ENCODE data around the gene FHL1. TPM values are rescaled to one million over a fixed set of nuclear protein-coding genes. Genes with fewer than 3 reads are reported as not detected.

Gene FHL1
- total RNA-seq, 1 experiment from 2014 or later = 20.0 TPM

DNA sequence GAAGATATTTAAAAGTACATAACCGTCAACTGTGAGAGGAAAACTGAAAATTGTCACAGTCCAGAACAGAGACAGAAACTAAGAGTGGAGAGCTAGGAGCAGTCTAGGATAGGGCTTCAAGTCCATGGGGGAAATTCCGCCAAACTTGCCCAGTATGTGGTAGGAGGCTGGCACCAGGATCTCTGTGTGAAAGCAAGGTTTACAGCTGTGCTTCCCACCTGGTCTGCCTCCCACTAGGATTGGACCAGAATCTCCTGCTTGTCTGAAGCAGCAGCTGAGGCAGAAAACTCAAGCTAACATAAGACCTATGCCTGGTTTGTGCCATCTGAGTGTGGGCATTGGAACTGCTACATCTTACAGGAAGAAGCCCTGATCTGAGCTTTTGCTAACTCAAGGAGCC is 18.6 kb upstream of the FHL1 start (continued):
- TF ChIP-seq, protein P1, sequence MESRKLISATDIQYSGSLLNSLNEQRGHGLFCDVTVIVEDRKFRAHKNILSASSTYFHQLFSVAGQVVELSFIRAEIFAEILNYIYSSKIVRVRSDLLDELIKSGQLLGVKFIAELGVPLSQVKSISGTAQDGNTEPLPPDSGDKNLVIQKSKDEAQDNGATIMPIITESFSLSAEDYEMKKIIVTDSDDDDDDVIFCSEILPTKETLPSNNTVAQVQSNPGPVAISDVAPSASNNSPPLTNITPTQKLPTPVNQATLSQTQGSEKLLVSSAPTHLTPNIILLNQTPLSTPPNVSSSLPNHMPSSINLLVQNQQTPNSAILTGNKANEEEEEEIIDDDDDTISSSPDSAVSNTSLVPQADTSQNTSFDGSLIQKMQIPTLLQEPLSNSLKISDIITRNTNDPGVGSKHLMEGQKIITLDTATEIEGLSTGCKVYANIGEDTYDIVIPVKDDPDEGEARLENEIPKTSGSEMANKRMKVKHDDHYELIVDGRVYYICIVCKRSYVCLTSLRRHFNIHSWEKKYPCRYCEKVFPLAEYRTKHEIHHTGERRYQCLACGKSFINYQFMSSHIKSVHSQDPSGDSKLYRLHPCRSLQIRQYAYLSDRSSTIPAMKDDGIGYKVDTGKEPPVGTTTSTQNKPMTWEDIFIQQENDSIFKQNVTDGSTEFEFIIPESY (IDR thresholded peaks at IDR 0.05; ENCODE audit: extremely low read depth, insufficient replicate concordance, low read length) = no peak
- TF ChIP-seq EGR1 (IDR thresholded peaks at IDR 0.05; ENCODE audit: low read depth) (no peak), EZH2 (IDR thresholded peaks at IDR 0.05) (no peak)

DNA sequence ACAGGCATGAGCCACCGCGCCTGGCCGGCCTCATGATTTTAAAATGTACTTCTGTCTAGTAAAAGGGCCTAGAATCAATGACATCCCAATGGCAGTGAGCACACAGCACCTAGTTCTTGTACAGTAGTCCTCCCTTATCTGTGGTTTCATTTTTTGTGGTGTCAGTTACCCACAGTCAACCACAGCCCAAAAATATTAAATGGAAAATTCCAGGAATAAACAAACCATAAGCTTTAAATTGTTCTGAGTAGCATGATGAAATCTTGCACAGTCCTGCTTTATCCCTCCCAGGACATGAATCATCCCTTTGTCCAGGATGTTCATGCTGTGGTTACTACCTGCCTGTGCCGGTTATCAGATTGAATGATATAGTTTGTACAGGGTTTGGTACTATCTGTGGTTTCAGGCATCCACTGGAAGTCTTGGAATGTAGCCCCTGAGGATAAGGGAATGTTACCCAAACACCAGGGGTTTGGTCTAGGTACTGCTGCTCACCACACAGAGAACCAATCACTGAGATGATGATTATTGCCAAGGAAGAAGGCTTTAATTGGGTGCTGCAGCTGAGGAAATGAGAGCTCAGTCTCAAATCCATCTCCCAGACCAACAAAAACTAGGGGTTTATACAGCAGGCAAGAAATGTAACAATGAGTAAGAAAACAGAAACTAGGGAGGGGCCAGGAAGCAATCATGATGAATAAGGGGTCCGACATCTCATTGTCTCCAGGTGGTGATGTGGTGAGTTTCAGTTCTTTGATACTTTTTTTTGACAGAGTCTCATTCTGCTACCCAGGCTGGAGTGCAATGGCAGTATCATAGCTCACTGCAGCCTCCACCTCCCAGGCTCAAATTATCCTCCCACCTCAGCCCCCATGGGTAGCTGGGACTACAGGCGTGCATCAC is 16.2 kb upstream of the FHL1 start:
- POLR2A ChIA-PET = no interaction called here
- no peaks in the 10 kb centered on the region for H3K79me2 ChIP-seq (ENCODE audit: insufficient read depth, low read length)
- ATAC-seq = peak; percentile 75

More for the DNA sequence above, 16.2 kb upstream of the FHL1 start:
- no peak overlapping the region for H3K27ac ChIP-seq (ENCODE audit: low read depth, low read length)
- intact Hi-C loops (cut with micrococcal nuclease) = no loop called here
- ChIA-PET RAD21 (ENCODE audit: low non-redundant PET in 1 of 2, low total read pairs in 2 of 2, uncharacterized antibody in 2 of 2, unreplicated experiment in 2 of 2) (no interaction called here), CTCF (no interaction called here)
- H3K36me3 ChIP-seq (ENCODE audit: control insufficient read depth in 1 of 2, insufficient read depth in 2 of 2, low read length in 2 of 2) = no peaks in the 10 kb centered on the region
- peak; percentile 24 for DNase-seq (ENCODE audit: low read depth, low spot score)
- BruUV-seq (replicated peaks) = no TSS peak
- H3K4me1 ChIP-seq (ENCODE audit: control insufficient read depth in 1 of 2, insufficient read depth in 2 of 2, low read length in 2 of 2) = peaks cover 0 to 7% of the 10 kb centered on the region in 2 experiments; a peak in 1 of 4 replicates
- H3K9me3 ChIP-seq (ENCODE audit: control insufficient read depth in 1 of 2, insufficient read depth in 1 of 2, low read depth in 1 of 2, low read length in 2 of 2) = no peaks in the 10 kb centered on the region
- H3K9ac ChIP-seq (ENCODE audit: low read length) = no peak overlapping the region
- no peaks in the 10 kb centered on the region for H3K27me3 ChIP-seq (ENCODE audit: insufficient read depth, low read length)
- no peak overlapping the region for H2AFZ ChIP-seq (ENCODE audit: low read depth, low read length, poor library complexity, severe bottlenecking)
- H3K9me2 ChIP-seq (ENCODE audit: insufficient read depth) = no peaks in the 10 kb centered on the region
- peak; percentile 68 for TF ChIP-seq CEBPB (IDR thresholded peaks at IDR 0.05; ENCODE audit: low read depth)
- TF ChIP-seq, protein P2, sequence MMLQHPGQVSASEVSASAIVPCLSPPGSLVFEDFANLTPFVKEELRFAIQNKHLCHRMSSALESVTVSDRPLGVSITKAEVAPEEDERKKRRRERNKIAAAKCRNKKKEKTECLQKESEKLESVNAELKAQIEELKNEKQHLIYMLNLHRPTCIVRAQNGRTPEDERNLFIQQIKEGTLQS (IDR thresholded peaks at IDR 0.05) = no peak
- peak; percentile 25; the same call in 1 of the 2 replicates for TF ChIP-seq JUND (IDR thresholded peaks at IDR 0.05)
- TF ChIP-seq SP1 (IDR thresholded peaks at IDR 0.05; ENCODE audit: low read depth) = peak; percentile 65
- no peak for TF ChIP-seq ZFX (IDR thresholded peaks at IDR 0.05)
- TF ChIP-seq EZH2phosphoT487 (IDR thresholded peaks at IDR 0.05; ENCODE audit: borderline replicate concordance) = no peak
- TF ChIP-seq FOSL1 (IDR thresholded peaks at IDR 0.05; ENCODE audit: low read depth) = 0 out of 2 replicates have a peak, but pooled peaks have one; percentile 5
- no peak for TF ChIP-seq TCF7L2 (IDR thresholded peaks at IDR 0.05; ENCODE audit: borderline replicate concordance, extremely low read depth, insufficient read depth, insufficient read length)
- no peak overlapping the region for H3K4me2 ChIP-seq (ENCODE audit: low read length)
- H4K20me1 ChIP-seq (ENCODE audit: insufficient read depth) = no peaks in the 10 kb centered on the region
- H3K4me3 ChIP-seq (replicated peaks in 1 of 2; ENCODE audit: low read depth in 1 of 2, low read length in 2 of 2) = no peak overlapping the region
